PC-3 (cell line): ENCODE data around the gene QRICH2. TPM values are rescaled to one million over a fixed set of nuclear protein-coding genes. Genes with fewer than 3 reads are reported as not detected.
A peak's percentile ranks its signal among the peaks of the same experiment; 100 is the strongest.

Experiments used
- ATAC-seq: fragments of 200-7000 bp; cut with Tn5 transposase; 2 replicates; pipeline ENCODE4 v1.9.1; 2020; ENCODE audit warnings: mild to moderate bottlenecking, moderate library complexity
- BruUV-seq: library from RNA; stranded (reverse); fragments of 400-500 nt; replicated peaks from 2 replicates; lab custom pipeline; 2021; lab: Mats Ljungman, UMichigan
- CTCF ChIA-PET: fragments of 300-600 bp; sonication (Branson Sonifier 250); formaldehyde crosslinking; loops from one replicate; lab custom pipeline; 2022; ENCODE audit warnings: antibody characterized with exemption; lab: Charles Lee
- POLR2A ChIA-PET: fragments of 300-600 bp; sonication (Branson Sonifier 250); formaldehyde crosslinking; loops from one replicate; lab custom pipeline; 2022; ENCODE audit warnings: antibody characterized with exemption; ENCODE audit not compliant: unreplicated experiment; lab: Charles Lee
- DNase-seq: peaks from one replicate; pipeline ENCODE4 v3.0.0-alpha.2; 2015
- H2AFZ ChIP-seq: fragments of 300-600 bp; sonication (generic); 2 replicates; pipeline ENCODE4 v1.6.0; 2016; ENCODE audit warnings: antibody characterized with exemption, low read length
- H3F3A ChIP-seq: fragments of 300-600 bp; sonication (generic); one replicate; pipeline ENCODE4 v1.6.0; 2017; ENCODE audit warnings: antibody characterized with exemption, low read length, control low read depth, mild to moderate bottlenecking; ENCODE audit not compliant: unreplicated experiment
- H3K27ac ChIP-seq: fragments of 300-600 bp; sonication (generic); 2 replicates; pipeline ENCODE4 v1.5.1; 2016; ENCODE audit warnings: mild to moderate bottlenecking, low read length
- H3K27me3 ChIP-seq: fragments of 300-600 bp; sonication (generic); 2 replicates; pipeline ENCODE4 v1.6.1; 2016; ENCODE audit warnings: low read length, mixed read lengths
- H3K36me3 ChIP-seq: fragments of 300-600 bp; sonication (generic); 2 replicates; pipeline ENCODE4 v1.6.1; 2016; ENCODE audit warnings: low read depth, mixed run types, low read length, mixed read lengths
- H3K4me1 ChIP-seq: fragments of 300-600 bp; sonication (generic); 2 replicates; pipeline ENCODE4 v1.5.1; 2016; ENCODE audit warnings: low read length; ENCODE audit not compliant: insufficient read depth
- H3K4me2 ChIP-seq: fragments of 300-600 bp; sonication (generic); 2 replicates; pipeline ENCODE4 v1.6.0; 2016; ENCODE audit warnings: low read length
- H3K4me3 ChIP-seq: fragments of 300-600 bp; sonication (generic); 2 replicates; pipeline ENCODE4 v1.5.1; 2016; ENCODE audit warnings: mild to moderate bottlenecking, low read length, mixed read lengths
- H3K79me2 ChIP-seq: fragments of 300-600 bp; sonication (generic); 2 replicates; pipeline ENCODE4 v1.6.1; 2017; ENCODE audit warnings: low read length, mixed read lengths
- H3K9ac ChIP-seq: fragments of 300-600 bp; sonication (generic); 2 replicates; pipeline ENCODE4 v1.6.0; 2016; ENCODE audit warnings: mild to moderate bottlenecking, low read length
- H3K9me2 ChIP-seq: fragments of 300-600 bp; sonication (generic); replicated peaks from 2 replicates; pipeline ENCODE4 v1.6.1; 2016; ENCODE audit warnings: mixed run types, low read length, mixed read lengths
- H3K9me3 ChIP-seq: fragments of 300-600 bp; sonication (generic); 2 replicates; pipeline ENCODE4 v1.6.1; 2016; ENCODE audit warnings: low read length, mixed read lengths
- H4K20me1 ChIP-seq: fragments of 300-600 bp; sonication (generic); 2 replicates; pipeline ENCODE4 v1.6.1; 2016; ENCODE audit warnings: low read length, mixed read lengths
- EZH2 ChIP-seq: fragments of 300-600 bp; sonication (generic); IDR thresholded peaks from one replicate; pipeline ENCODE4 v1.6.1; 2017; ENCODE audit warnings: antibody characterized with exemption, mild to moderate bottlenecking, low read length; ENCODE audit not compliant: unreplicated experiment
- EZH2phosphoT487 ChIP-seq: fragments of 300-600 bp; sonication (generic); IDR thresholded peaks from 2 replicates; pipeline ENCODE4 v1.6.1; 2018; ENCODE audit warnings: mild to moderate bottlenecking, antibody characterized with exemption, low read length, borderline replicate concordance
- intact Hi-C: fragments of 100-400 bp; cut with micrococcal nuclease; formaldehyde crosslinking; loops from 2 replicates; pipeline ENCODE4 v1.9.0; 2023
- total RNA-seq: library from RNA; depleted of rRNA; stranded (reverse); fragments of >200 nt; gene quantifications from 2 replicates; pipeline ENCODE4 v1.2.3, GENCODE V29; 2014
- TF ChIP-seq, protein P1 (sequence below): fragments of 300-600 bp; sonication (generic); conservative IDR thresholded peaks from 2 replicates; pipeline ENCODE4 v1.5.1; 2017; ENCODE audit warnings: antibody characterized with exemption, low read depth, mild to moderate bottlenecking, low read length

The QRICH2 gene
- total RNA-seq, 1 experiment from 2014 or later, result 2.2 TPM

DNA sequence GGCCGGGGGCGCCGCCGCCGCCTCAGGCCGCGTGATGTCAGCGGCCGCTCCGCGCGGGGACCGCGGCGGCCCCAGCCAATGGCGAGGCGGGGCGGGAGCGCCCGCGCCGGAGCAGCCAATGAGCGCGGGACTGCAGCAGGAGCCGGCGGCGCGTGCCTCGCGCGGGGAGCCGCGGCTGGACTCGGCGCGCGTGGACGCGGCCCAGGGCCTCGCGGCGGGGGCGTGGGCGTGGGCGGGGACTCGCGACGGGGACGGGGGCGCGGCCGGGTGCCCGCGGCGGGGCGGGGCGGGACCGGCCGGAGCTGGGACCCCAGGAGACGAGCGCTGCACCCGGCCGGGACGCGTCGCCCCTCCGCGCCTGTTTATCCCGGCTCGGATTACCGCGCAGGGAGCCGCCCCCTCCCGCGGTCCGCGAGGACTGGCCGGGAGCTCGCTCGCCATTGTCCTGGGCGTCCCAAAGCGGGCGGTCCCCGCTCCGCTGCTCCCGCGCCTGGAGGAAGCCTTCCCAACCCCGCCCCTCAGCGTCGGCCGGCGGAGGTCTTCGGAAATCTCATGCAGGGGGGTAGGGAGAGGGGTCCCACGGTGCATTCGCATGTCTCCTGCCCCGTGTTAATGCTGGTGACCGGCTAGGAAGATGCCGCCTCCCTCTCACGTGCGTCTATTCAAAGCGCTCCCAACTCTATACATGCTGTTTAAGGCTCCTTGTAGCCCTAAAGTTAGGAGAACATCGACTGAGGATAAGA, 67.4 kb downstream of the QRICH2 start, which contains the start of gene RNF157:
Gene RNF157, minus strand, starts transcription at position 33 of the 743 bp plus-strand sequence. CDS start 253 bp downstream, outside the sequence.
- H3K4me2 ChIP-seq, result peak within 1 kb of the TSS; percentile 88
- H4K20me1 ChIP-seq, result no peaks in the 10 kb centered on the region
- no peaks in the 10 kb centered on the region for H3F3A ChIP-seq
- H3K36me3 ChIP-seq, result no peaks in the 10 kb centered on the region
- H3K79me2 ChIP-seq, result no peaks in the 10 kb centered on the region
- ChIA-PET CTCF (interaction anchor here (0.6 to 1.0 kb wide), 2 partner anchors 39 to 173 kb away, joined by 4 to 6 read pairs; no protein-coding TSS in a partner anchor), POLR2A (interaction anchor here (0.5 to 0.7 kb wide), 2 partner anchors 249 to 257 kb away, joined by 5 to 12 read pairs; no protein-coding TSS in a partner anchor)
- peak; percentile 90 for ATAC-seq
- peak within 1 kb of the TSS; percentile 66 for H3K9ac ChIP-seq
- no peaks in the 10 kb centered on the region for H3K9me3 ChIP-seq
- no TSS peak for BruUV-seq
- H3K4me3 ChIP-seq, result peak within 1 kb of the TSS; percentile 75
- no peak for TF ChIP-seq EZH2
- H3K4me1 ChIP-seq, result peaks cover 16% of the 10 kb centered on the region; the same call in 1 of the 2 replicates
- DNase-seq, result peak; percentile 71
- H3K9me2 ChIP-seq, result no peaks in the 10 kb centered on the region
- intact Hi-C loops, result loop anchor here (1.0 kb wide), 1 partner anchor 12 kb away; no protein-coding TSS in a partner anchor
- H2AFZ ChIP-seq, result peak within 1 kb of the TSS; percentile 86
- H3K27ac ChIP-seq, result no peak within 1 kb of the TSS
- no peaks in the 10 kb centered on the region for H3K27me3 ChIP-seq

DNA sequence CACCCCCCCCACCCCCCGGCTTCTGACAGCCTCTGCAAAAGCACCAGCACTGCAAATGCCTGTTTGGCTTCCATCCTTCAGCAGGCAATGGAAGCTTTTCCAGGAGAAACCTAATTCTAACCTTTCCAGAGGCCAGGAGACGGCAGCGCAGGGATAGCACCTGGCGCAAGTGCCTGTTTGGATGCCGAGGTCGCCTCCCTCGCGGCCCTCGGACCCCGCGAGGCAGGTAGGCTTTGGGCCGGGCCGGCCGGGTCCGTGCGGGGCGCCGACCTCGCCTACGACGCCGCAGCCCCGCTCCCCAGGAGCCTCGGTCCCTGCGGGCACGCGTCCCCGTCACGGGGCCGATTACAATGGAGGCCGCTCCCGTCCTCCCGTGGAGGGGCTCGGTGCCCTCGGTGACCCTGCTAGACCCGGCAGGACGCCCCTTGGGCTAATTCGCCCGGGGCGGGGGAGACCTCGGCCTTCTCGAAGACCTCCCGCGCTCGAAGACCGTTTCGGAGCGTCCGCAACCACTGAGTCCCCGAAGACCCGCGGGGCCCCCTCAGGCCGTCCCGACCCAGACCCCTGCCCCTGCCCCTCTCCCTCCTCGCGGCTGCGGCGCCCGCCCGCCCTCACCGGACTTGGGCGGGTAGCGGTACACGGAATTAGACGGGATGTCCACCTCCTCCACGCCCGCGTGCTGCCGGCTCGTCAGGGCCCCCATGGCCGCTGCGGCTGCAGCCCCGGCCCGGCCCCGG, 68.4 kb downstream of the QRICH2 start:
- Histone ChIP-seq H3K4me3 (peak overlapping the region; percentile 45), H3K9ac (no peak overlapping the region), H3K9me2 (no peaks in the 10 kb centered on the region), H3K27ac (no peak overlapping the region), H3K79me2 (no peaks in the 10 kb centered on the region), H3K36me3 (no peaks in the 10 kb centered on the region), H3K27me3 (no peaks in the 10 kb centered on the region), H3K4me2 (peak overlapping the region; percentile 62), H4K20me1 (no peaks in the 10 kb centered on the region), H2AFZ (peak overlapping the region; percentile 33; the same call in 1 of the 2 replicates), H3K9me3 (no peaks in the 10 kb centered on the region), H3F3A (no peaks in the 10 kb centered on the region), H3K4me1 (peaks cover 16% of the 10 kb centered on the region; the same call in 1 of the 2 replicates)
- CTCF ChIA-PET, result no interaction called here
- no peak for ATAC-seq
- POLR2A ChIA-PET, result no interaction called here
- DNase-seq, result no peak
- TF ChIP-seq EZH2phosphoT487 (no peak), EZH2 (no peak)
- TF ChIP-seq, protein P1, sequence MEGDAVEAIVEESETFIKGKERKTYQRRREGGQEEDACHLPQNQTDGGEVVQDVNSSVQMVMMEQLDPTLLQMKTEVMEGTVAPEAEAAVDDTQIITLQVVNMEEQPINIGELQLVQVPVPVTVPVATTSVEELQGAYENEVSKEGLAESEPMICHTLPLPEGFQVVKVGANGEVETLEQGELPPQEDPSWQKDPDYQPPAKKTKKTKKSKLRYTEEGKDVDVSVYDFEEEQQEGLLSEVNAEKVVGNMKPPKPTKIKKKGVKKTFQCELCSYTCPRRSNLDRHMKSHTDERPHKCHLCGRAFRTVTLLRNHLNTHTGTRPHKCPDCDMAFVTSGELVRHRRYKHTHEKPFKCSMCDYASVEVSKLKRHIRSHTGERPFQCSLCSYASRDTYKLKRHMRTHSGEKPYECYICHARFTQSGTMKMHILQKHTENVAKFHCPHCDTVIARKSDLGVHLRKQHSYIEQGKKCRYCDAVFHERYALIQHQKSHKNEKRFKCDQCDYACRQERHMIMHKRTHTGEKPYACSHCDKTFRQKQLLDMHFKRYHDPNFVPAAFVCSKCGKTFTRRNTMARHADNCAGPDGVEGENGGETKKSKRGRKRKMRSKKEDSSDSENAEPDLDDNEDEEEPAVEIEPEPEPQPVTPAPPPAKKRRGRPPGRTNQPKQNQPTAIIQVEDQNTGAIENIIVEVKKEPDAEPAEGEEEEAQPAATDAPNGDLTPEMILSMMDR, result no peak
- no TSS peak for BruUV-seq
- intact Hi-C loops, result loop anchor here (1.0 kb wide), 1 partner anchor 13 kb away; no protein-coding TSS in a partner anchor

DNA sequence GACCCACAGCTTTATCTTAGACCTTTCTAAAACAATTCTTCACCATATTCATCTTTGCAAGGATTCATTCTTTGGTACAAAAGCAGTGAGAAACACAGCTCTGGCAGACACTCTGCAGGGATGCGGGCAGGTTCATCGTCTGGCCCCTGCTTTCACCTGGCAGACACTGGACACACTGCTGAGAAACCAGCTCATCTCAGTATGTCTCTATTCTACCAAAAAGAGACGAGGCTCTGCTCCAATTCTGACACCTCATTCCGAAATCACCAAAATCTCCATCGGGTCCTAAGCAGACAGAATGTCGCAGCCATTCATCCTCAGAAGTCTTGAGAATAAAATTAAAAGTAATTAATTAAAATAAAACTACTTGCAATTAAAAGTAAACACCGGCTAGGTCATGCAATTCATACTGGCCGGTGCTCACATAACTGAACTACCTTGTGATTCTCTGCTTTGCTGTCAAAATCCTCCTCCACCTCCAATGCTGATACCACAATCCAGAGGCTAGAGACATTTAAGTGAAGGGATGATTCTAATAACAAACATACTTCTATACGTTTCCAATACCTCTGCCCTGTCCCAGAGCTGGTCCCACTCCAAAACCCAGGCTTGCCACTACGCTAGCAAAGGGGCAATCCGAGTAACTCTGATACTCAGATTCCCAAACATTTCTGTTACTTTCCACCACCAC, 69.1 kb downstream of the QRICH2 start:
- H3K36me3 ChIP-seq, result no peaks in the 10 kb centered on the region
- H3F3A ChIP-seq, result no peaks in the 10 kb centered on the region
- H3K4me2 ChIP-seq, result no peak overlapping the region
- DNase-seq, result no peak
- no peak overlapping the region for H3K4me3 ChIP-seq
- no peaks in the 10 kb centered on the region for H3K9me2 ChIP-seq
- TSS peak; percentile 36 for BruUV-seq
- no peak for ATAC-seq
- no peak overlapping the region for H3K27ac ChIP-seq
- no peaks in the 10 kb centered on the region for H3K79me2 ChIP-seq
- H3K4me1 ChIP-seq, result peaks cover 22% of the 10 kb centered on the region; the same call in 1 of the 2 replicates
- no peak overlapping the region for H3K9ac ChIP-seq
- ChIA-PET POLR2A (interaction anchor here (0.6 kb wide), 1 partner anchor 26 kb away, joined by 3 read pairs; the partner anchor contains the start of gene UBALD2), CTCF (interaction anchor here (0.6 to 1.1 kb wide), 2 partner anchors 59 to 109 kb away, joined by 5 to 10 read pairs; no protein-coding TSS in a partner anchor)
- intact Hi-C loops, result no loop called here
- no peaks in the 10 kb centered on the region for H3K27me3 ChIP-seq
- H4K20me1 ChIP-seq, result no peaks in the 10 kb centered on the region
- H2AFZ ChIP-seq, result no peak overlapping the region
- H3K9me3 ChIP-seq, result no peaks in the 10 kb centered on the region
- TF ChIP-seq EZH2, result no peak
